Keratinocyte (primary cell): ENCODE data around the gene TMEM109.

Source experiments
- CTCF ChIP-seq, 3 experiments: IDR thresholded peaks in 1 of 3; conservative IDR thresholded peaks in 1 of 3; optimal IDR thresholded peaks in 1 of 3; 2 replicates in 2 of 3; 3 replicates in 1 of 3; pipeline versions ENCODE3 to v1.5.1; 2011; ENCODE audit warnings: low read length in 3 of 3, mild to moderate bottlenecking in 3 of 3, moderate library complexity in 2 of 3, control low read depth in 1 of 3, inconsistent platforms in 1 of 3; ENCODE audit not compliant: insufficient read depth in 2 of 3; ENCODE audit errors: extremely low read depth in 1 of 3
- EZH2 ChIP-seq: IDR thresholded peaks from one replicate; pipeline ENCODE4 v1.6.1; 2012; ENCODE audit warnings: inconsistent platforms, mild to moderate bottlenecking, low read length, moderate library complexity

GRCh38 chr11:60934124-60934789 is 20.3 kb downstream of the TMEM109 start:
- TF ChIP-seq CTCF (optimal IDR thresholded peaks at IDR 0.05 in 1 of 3, IDR thresholded peaks at IDR 0.05 in 1 of 3, conservative IDR thresholded peaks at IDR 0.05 in 1 of 3; ENCODE audit: extremely low read depth in 1 of 3, insufficient read depth in 2 of 3, low read length in 3 of 3) (no peak), EZH2 (no peak)
